ENCODE results near the gene SPDYE17.
"Not testable (repeated sequence)": the region's sequence is repeated elsewhere in the genome, so short reads cannot be mapped to it uniquely, and the experiment has no call there.

DNA sequence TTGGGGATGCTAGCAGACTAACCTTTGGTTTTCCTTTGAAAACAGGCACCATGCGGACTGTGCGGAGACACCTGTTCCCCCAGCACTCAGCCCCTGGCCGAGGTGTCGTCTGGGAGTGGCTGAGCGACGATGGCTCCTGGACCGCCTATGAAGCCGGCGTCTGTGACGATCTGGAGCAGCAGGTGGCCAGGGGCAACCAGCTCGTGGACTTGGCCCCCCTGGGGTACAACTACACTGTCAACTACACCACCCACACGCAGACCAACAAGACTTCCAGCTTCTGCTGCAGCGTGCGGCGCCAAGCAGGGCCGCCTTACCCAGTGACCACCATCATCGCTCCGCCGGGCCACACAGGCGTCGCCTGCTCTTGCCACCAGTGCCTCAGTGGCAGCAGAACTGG is 51.6 kb downstream of the SPDYE17 start:
- TF ChIP-seq, protein P1, sequence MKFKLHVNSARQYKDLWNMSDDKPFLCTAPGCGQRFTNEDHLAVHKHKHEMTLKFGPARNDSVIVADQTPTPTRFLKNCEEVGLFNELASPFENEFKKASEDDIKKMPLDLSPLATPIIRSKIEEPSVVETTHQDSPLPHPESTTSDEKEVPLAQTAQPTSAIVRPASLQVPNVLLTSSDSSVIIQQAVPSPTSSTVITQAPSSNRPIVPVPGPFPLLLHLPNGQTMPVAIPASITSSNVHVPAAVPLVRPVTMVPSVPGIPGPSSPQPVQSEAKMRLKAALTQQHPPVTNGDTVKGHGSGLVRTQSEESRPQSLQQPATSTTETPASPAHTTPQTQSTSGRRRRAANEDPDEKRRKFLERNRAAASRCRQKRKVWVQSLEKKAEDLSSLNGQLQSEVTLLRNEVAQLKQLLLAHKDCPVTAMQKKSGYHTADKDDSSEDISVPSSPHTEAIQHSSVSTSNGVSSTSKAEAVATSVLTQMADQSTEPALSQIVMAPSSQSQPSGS (tag by site-specific recombination; IDR thresholded peaks at IDR 0.05; ENCODE audit: low read depth): not testable (repeated sequence)
- TF ChIP-seq, protein P2, sequence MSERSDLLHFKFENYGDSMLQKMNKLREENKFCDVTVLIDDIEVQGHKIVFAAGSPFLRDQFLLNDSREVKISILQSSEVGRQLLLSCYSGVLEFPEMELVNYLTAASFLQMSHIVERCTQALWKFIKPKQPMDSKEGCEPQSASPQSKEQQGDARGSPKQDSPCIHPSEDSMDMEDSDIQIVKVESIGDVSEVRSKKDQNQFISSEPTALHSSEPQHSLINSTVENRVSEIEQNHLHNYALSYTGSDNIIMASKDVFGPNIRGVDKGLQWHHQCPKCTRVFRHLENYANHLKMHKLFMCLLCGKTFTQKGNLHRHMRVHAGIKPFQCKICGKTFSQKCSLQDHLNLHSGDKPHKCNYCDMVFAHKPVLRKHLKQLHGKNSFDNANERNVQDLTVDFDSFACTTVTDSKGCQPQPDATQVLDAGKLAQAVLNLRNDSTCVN (tag by site-specific recombination; optimal IDR thresholded peaks at IDR 0.05): not testable (repeated sequence)
- TF ChIP-seq, protein P3, sequence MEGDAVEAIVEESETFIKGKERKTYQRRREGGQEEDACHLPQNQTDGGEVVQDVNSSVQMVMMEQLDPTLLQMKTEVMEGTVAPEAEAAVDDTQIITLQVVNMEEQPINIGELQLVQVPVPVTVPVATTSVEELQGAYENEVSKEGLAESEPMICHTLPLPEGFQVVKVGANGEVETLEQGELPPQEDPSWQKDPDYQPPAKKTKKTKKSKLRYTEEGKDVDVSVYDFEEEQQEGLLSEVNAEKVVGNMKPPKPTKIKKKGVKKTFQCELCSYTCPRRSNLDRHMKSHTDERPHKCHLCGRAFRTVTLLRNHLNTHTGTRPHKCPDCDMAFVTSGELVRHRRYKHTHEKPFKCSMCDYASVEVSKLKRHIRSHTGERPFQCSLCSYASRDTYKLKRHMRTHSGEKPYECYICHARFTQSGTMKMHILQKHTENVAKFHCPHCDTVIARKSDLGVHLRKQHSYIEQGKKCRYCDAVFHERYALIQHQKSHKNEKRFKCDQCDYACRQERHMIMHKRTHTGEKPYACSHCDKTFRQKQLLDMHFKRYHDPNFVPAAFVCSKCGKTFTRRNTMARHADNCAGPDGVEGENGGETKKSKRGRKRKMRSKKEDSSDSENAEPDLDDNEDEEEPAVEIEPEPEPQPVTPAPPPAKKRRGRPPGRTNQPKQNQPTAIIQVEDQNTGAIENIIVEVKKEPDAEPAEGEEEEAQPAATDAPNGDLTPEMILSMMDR (tag by site-specific recombination; IDR thresholded peaks at IDR 0.05): not testable (repeated sequence)
- TF ChIP-seq ZNF792 (tag by site-specific recombination; IDR thresholded peaks at IDR 0.05); ZNF132 (tag by site-specific recombination; IDR thresholded peaks at IDR 0.05; ENCODE audit: borderline replicate concordance); ZNF629 (tag by site-specific recombination; IDR thresholded peaks at IDR 0.05); ZSCAN16 (tag by site-specific recombination; IDR thresholded peaks at IDR 0.05); TRIM28 (IDR thresholded peaks at IDR 0.05; ENCODE audit: borderline replicate concordance, low read length); ZNF707 (tag by site-specific recombination; IDR thresholded peaks at IDR 0.05); ZNF146 (tag by site-specific recombination; IDR thresholded peaks at IDR 0.05): not testable (repeated sequence)
- TF ChIP-seq, protein P4, sequence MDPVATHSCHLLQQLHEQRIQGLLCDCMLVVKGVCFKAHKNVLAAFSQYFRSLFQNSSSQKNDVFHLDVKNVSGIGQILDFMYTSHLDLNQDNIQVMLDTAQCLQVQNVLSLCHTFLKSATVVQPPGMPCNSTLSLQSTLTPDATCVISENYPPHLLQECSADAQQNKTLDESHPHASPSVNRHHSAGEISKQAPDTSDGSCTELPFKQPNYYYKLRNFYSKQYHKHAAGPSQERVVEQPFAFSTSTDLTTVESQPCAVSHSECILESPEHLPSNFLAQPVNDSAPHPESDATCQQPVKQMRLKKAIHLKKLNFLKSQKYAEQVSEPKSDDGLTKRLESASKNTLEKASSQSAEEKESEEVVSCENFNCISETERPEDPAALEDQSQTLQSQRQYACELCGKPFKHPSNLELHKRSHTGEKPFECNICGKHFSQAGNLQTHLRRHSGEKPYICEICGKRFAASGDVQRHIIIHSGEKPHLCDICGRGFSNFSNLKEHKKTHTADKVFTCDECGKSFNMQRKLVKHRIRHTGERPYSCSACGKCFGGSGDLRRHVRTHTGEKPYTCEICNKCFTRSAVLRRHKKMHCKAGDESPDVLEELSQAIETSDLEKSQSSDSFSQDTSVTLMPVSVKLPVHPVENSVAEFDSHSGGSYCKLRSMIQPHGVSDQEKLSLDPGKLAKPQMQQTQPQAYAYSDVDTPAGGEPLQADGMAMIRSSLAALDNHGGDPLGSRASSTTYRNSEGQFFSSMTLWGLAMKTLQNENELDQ (tag by site-specific recombination; IDR thresholded peaks at IDR 0.05; ENCODE audit: low read depth): not testable (repeated sequence)
